ENCODE data around the gene MFRP. TPM values are rescaled to one million over a fixed set of nuclear protein-coding genes. Genes with fewer than 3 reads are reported as not detected.

Gene MFRP
- total RNA-seq, 1 experiment from 2014 or later, result not detected

- DNase-seq (no peak), ATAC-seq (no peak)
- CTCF ChIA-PET, result interaction anchor here (1.8 to 2.0 kb wide), 2 partner anchors 44 to 93 kb away, joined by 8 to 14 read pairs; no protein-coding TSS in a partner anchor
- Histone ChIP-seq H3K36me3 (ENCODE audit: low read depth, low read length) (no peaks in the 10 kb centered on the region), H3K79me2 (ENCODE audit: low read length) (no peaks in the 10 kb centered on the region), H3K27me3 (ENCODE audit: low read length) (no peaks in the 10 kb centered on the region), H3K9ac (ENCODE audit: low read length) (peak overlapping the region; percentile 63), H3K9me3 (ENCODE audit: low read length) (no peaks in the 10 kb centered on the region), H4K20me1 (ENCODE audit: low read length) (no peaks in the 10 kb centered on the region), H3F3A (ENCODE audit: low read length, unreplicated experiment) (no peaks in the 10 kb centered on the region), H3K27ac (ENCODE audit: low read length) (peak overlapping the region; percentile 25), H3K4me3 (ENCODE audit: low read length) (peak overlapping the region; percentile 80), H3K9me2 (replicated peaks; ENCODE audit: low read length) (no peaks in the 10 kb centered on the region), H3K4me2 (ENCODE audit: low read length) (peak overlapping the region; percentile 99), H2AFZ (ENCODE audit: low read length) (peak overlapping the region; percentile 82), H3K4me1 (ENCODE audit: insufficient read depth, low read length) (peaks cover 34% of the 10 kb centered on the region)
- intact Hi-C loops (cut with micrococcal nuclease), result no loop called here
- BruUV-seq (replicated peaks), result TSS peak; percentile 93
- POLR2A ChIA-PET (ENCODE audit: unreplicated experiment), result no interaction called here
- TF ChIP-seq EZH2 (IDR thresholded peaks at IDR 0.05; ENCODE audit: low read length, unreplicated experiment), result no peak
- TF ChIP-seq EZH2phosphoT487 (IDR thresholded peaks at IDR 0.05; ENCODE audit: borderline replicate concordance, low read length), result no peak
- no peak for TF ChIP-seq CTCF (conservative IDR thresholded peaks at IDR 0.05; ENCODE audit: low read depth, low read length)
Measured at GRCh38 chr11:119382101-119382500, 35.6 kb upstream of the MFRP start.

GRCh38 chr11:119381181-119381988 lies 34.9 kb upstream of the MFRP start, which contains the start of gene USP2:
Gene USP2 (minus strand): TSS chr11:119381690. CDS start chr11:119373480, 8,210 bp downstream.
- H4K20me1 ChIP-seq (ENCODE audit: low read length), result no peaks in the 10 kb centered on the region
- POLR2A ChIA-PET (ENCODE audit: unreplicated experiment), result interaction anchor here (0.7 kb wide), 1 partner anchor 43 kb away, joined by 4 read pairs; no protein-coding TSS in a partner anchor

More at GRCh38 chr11:119381181-119381988, 34.9 kb upstream of the MFRP start, which contains the start of gene USP2:
- Histone ChIP-seq H3K4me2 (ENCODE audit: low read length) (peak within 1 kb of the TSS; percentile 99), H2AFZ (ENCODE audit: low read length) (peak within 1 kb of the TSS; percentile 95), H3K79me2 (ENCODE audit: low read length) (no peaks in the 10 kb centered on the region), H3K27me3 (ENCODE audit: low read length) (no peaks in the 10 kb centered on the region), H3K4me1 (ENCODE audit: insufficient read depth, low read length) (peaks cover 32% of the 10 kb centered on the region), H3K27ac (ENCODE audit: low read length) (peak within 1 kb of the TSS; percentile 25), H3K9me3 (ENCODE audit: low read length) (no peaks in the 10 kb centered on the region), H3K4me3 (ENCODE audit: low read length) (peak within 1 kb of the TSS; percentile 80), H3F3A (ENCODE audit: low read length, unreplicated experiment) (no peaks in the 10 kb centered on the region), H3K36me3 (ENCODE audit: low read depth, low read length) (no peaks in the 10 kb centered on the region), H3K9me2 (replicated peaks; ENCODE audit: low read length) (no peaks in the 10 kb centered on the region), H3K9ac (ENCODE audit: low read length) (peak within 1 kb of the TSS; percentile 63)
- intact Hi-C loops (cut with micrococcal nuclease), result loop anchor here (1.0 to 2.0 kb wide), 2 partner anchors 21 to 93 kb away; no protein-coding TSS in a partner anchor
- TF ChIP-seq EZH2phosphoT487 (IDR thresholded peaks at IDR 0.05; ENCODE audit: borderline replicate concordance, low read length), result no peak
- no peak for TF ChIP-seq EZH2 (IDR thresholded peaks at IDR 0.05; ENCODE audit: low read length, unreplicated experiment)
- peak; percentile 96 for TF ChIP-seq CTCF (conservative IDR thresholded peaks at IDR 0.05; ENCODE audit: low read depth, low read length)
- peak; percentile 97 for ATAC-seq
- DNase-seq, result peak; percentile 99
- BruUV-seq (replicated peaks), result no TSS peak
- CTCF ChIA-PET, result interaction anchor here (0.5 to 2.0 kb wide), 8 partner anchors 25 to 260 kb away, joined by 3 to 14 read pairs (median 5); partner anchors contain the start of genes CBL and HINFP
